ENCODE measurements around the gene FDX2. TPM values are rescaled to one million over a fixed set of nuclear protein-coding genes. Genes with fewer than 3 reads are reported as not detected.
A peak's percentile ranks its signal among the peaks of the same experiment; 100 is the strongest.

FDX2 gene
- total and polyA plus RNA-seq, 2 of the 13 experiments (the other 11 are each of a cell fraction or from before 2014, with no cell fraction given): 21.0 to 24.7 TPM

GRCh38 chr19:10332965-10333757 is 17.3 kb upstream of the FDX2 start, which contains the start of gene RAVER1 (continued):
- TF ChIP-seq ZNF609 (CRISPR knock-in tag; IDR thresholded peaks at IDR 0.05; ENCODE audit: borderline replicate concordance) (peak; percentile 54; the same call in 1 of the 2 replicates), ATF2 (CRISPR knock-in tag; IDR thresholded peaks at IDR 0.05) (no peak), BCL6 (CRISPR knock-in tag; IDR thresholded peaks at IDR 0.05) (no peak; the same call in 1 of the 2 replicates), ZNF331 (CRISPR knock-in tag; IDR thresholded peaks at IDR 0.05) (no peak), DR1 (CRISPR knock-in tag; IDR thresholded peaks at IDR 0.05) (peak; percentile 52; the same call in 1 of the 2 replicates), AKAP8 (CRISPR knock-in tag; IDR thresholded peaks at IDR 0.05) (no peak), ZNF282 (IDR thresholded peaks at IDR 0.05; ENCODE audit: partially characterized antibody) (no peak), ZNF639 (CRISPR knock-in tag; conservative IDR thresholded peaks at IDR 0.05) (peak; percentile 62; the same call in 1 of the 2 replicates), TBP (CRISPR knock-in tag; IDR thresholded peaks at IDR 0.05) (0 out of 2 replicates have a peak, but pooled peaks have one; percentile 52), THAP11 (CRISPR knock-in tag; IDR thresholded peaks at IDR 0.05) (peak; percentile 84), ZNF234 (CRISPR knock-in tag; conservative IDR thresholded peaks at IDR 0.05) (peak; percentile 44; the same call in 1 of the 2 replicates), PREB (CRISPR knock-in tag; IDR thresholded peaks at IDR 0.05) (no peak), FUBP1 (CRISPR knock-in tag; IDR thresholded peaks at IDR 0.05; ENCODE audit: borderline replicate concordance) (no peak), MED13 (CRISPR knock-in tag; IDR thresholded peaks at IDR 0.05) (no peak), MXD4 (CRISPR knock-in tag; IDR thresholded peaks at IDR 0.05) (no peak), BHLHE40 (IDR thresholded peaks at IDR 0.05; ENCODE audit: low read length) (peak; percentile 90), PHF21A (CRISPR knock-in tag; IDR thresholded peaks at IDR 0.05) (no peak; the same call in 1 of the 2 replicates), KLF16 (CRISPR knock-in tag; IDR thresholded peaks at IDR 0.05) (peak in 1 of 2 experiments; percentile 50; a peak in 1 of 4 replicates)
